GM10248 (cell line): ENCODE results near the gene PPARGC1A.

ENCODE experiments used
- CTCF ChIA-PET: fragments of 300-600 bp; sonication (Branson Sonifier 250); formaldehyde crosslinking; extraction: SDS; loops from one replicate; lab custom pipeline; 2021; ENCODE audit warnings: antibody characterized with exemption; lab: Yijun Ruan, JAX
- POLR2A ChIA-PET: fragments of 350-650 bp; sonication (Branson Sonifier 250); formaldehyde crosslinking; extraction: SDS; loops from one replicate; lab custom pipeline; 2020; ENCODE audit warnings: antibody characterized with exemption; lab: Yijun Ruan, JAX
- DNase-seq: peaks from one replicate; pipeline ENCODE4 v3.0.0; 2012; ENCODE audit errors: extremely low spot score
- TF ChIP-seq, protein P1 (sequence below): IDR thresholded peaks from 2 replicates; pipeline ENCODE4 v1.5.1; 2012; ENCODE audit warnings: mild to moderate bottlenecking, low read depth; ENCODE audit errors: extremely low read depth, missing control alignments, control extremely low read depth

PPARGC1A gene

DNA sequence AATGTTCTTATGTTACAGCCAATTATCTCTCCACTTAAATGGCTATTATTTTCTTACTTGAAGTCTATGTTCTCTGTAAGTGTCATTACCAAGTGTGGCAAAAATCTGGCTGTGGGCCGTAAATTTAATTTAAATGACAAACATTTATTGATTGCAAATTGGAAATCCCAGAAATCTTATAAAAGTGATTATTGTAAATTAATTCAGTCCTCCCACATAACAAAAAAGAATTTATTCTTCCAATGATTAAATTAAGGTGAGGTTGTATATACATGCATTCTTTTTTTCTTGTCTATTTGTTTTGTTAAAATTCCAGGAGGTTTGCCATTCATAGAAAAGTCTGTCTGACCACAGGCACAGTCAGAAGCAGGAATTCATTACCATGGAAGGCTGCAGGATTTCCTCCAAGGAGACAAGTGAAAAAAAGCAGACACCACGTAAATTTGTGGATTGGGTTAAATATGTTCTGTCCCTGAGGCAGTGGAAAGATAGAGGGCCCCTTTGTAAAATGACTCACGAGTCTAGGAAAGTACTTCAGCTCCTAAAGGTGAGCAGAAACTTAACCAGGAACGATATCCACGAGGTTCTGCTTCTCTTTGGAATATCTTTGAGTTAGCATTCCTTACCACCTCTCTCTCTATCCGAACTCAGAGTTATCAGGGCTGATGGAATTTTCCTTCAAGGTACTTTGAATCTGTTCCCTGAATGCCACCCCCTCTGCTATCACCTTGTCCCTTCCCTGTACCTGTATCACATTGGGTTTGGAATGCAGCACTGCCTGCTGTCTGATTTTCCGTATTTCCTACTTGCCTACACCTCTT lies 10.7 kb downstream of the PPARGC1A start:
- TF ChIP-seq, protein P1, sequence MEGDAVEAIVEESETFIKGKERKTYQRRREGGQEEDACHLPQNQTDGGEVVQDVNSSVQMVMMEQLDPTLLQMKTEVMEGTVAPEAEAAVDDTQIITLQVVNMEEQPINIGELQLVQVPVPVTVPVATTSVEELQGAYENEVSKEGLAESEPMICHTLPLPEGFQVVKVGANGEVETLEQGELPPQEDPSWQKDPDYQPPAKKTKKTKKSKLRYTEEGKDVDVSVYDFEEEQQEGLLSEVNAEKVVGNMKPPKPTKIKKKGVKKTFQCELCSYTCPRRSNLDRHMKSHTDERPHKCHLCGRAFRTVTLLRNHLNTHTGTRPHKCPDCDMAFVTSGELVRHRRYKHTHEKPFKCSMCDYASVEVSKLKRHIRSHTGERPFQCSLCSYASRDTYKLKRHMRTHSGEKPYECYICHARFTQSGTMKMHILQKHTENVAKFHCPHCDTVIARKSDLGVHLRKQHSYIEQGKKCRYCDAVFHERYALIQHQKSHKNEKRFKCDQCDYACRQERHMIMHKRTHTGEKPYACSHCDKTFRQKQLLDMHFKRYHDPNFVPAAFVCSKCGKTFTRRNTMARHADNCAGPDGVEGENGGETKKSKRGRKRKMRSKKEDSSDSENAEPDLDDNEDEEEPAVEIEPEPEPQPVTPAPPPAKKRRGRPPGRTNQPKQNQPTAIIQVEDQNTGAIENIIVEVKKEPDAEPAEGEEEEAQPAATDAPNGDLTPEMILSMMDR, result no peak
- DNase-seq, result no peak
- ChIA-PET CTCF (interaction anchor here (1.6 kb wide), 1 partner anchor 11 kb away, joined by 5 read pairs; the partner anchor contains the start of gene PPARGC1A), POLR2A (no interaction called here)

DNA sequence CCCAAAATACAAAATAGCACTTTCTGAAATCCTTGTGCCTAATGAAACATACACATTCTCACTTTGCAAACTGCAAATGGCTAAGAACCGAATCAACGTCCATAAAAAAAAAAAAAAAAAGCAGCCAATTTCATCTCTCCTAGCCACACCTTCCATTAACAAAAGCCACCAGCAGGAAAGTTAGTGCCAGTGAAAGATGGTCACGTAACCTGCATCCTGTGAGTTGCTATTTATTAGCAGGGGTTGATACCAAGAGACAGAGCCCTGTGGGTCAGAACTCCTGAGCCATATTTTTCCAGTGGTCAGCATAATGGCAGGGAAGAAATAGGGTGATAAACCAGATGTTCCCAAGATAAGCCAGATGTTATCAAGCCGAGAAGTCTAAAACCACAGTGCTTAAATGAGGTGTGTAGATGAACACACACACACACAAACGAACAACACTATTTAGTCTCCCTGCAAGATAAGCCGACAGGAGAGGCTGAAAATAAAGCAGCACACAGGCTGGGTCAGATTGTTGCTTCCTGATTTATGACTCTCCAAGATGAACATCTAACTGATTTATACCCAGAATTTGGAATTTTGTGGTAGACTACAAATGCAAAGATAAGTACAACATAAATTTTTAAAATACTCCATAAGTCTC lies 11.5 kb downstream of the PPARGC1A start:
- TF ChIP-seq, protein P1, result no peak
- CTCF ChIA-PET, result no interaction called here
- no peak for DNase-seq
- POLR2A ChIA-PET, result no interaction called here

DNA sequence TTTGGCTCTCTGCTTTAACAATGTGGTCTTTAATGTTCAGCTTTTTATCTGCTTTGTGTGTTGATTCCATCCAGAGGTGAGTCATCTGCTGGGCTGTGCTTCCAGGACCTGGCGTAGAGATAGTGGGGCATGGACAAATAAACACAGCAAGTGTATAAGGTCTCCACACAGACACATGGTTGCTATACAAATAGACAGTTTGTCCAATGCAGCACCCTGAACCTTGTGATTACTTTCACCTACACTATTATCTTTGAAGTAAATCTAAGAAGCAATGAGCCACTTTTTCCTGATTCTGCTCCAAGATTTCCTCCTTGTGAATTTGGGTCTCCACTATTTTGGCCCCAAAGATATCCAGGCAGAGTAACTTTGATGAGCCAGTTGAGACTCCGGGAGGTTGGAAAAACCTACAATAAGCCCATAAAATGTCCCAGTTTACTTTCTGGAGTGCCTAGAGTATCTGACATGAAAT lies 12.1 kb downstream of the PPARGC1A start:
- DNase-seq, result no peak
- CTCF ChIA-PET, result no interaction called here
- POLR2A ChIA-PET, result no interaction called here
- TF ChIP-seq, protein P1, result no peak

DNA sequence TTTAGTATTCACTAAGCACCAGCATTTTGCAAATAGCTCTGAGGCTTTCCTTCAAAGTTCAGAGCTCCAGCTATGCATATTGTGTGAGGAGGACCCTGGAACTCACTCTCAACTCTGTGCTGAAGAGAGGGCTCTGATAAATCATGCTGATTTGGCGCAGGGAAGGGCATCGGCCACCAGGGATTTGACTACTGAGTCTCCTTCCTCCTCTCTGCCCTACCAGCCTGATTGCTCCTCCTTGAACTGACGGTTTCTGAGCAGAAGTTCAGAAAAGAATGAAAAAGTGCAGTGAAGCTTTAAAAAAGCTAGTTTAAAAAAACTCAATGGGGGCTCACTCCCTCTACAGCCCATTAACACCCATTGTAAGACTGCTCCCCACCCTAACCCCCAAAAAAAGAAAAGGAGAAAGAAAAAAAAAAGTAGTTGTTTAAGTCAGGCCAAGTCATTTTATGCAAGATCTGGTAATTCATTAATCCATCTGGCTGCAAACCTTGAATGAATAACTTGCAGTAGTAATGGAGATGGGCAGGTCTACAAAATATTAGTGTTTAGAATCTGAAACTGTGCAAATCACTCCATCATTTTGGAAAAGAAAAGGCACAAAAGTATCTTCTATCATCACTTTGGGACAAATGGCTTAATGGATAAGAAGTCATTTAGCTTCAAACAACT lies 13.3 kb downstream of the PPARGC1A start:
- POLR2A ChIA-PET, result no interaction called here
- CTCF ChIA-PET, result interaction anchor here (0.7 kb wide), 1 partner anchor 18 kb away, joined by 3 read pairs; no protein-coding TSS in a partner anchor
- TF ChIP-seq, protein P1, result no peak
- DNase-seq, result no peak

DNA sequence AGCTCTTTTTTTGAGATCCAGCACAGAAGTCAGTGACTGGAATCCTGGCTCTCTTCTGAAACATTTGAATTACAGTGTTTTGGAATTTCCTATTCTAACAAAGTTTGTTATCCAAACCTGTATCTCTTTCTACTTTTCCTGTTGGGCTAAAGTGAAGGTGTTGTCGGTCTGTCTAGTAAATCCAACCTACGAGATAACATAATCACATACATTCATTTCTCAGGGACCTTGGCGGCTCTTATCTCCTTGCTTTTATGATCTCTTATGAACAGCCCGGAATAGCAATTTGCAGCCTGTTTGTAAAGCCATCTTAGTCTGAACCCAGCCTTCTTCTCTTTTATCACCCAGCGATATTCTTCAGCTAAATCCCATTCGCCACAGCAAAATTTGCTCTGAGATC lies 14.5 kb downstream of the PPARGC1A start:
- ChIA-PET POLR2A (no interaction called here), CTCF (interaction anchor here (0.7 kb wide), 1 partner anchor 14 kb away, joined by 3 read pairs; the partner anchor contains the start of gene PPARGC1A)
- TF ChIP-seq, protein P1, result no peak
- DNase-seq, result no peak

DNA sequence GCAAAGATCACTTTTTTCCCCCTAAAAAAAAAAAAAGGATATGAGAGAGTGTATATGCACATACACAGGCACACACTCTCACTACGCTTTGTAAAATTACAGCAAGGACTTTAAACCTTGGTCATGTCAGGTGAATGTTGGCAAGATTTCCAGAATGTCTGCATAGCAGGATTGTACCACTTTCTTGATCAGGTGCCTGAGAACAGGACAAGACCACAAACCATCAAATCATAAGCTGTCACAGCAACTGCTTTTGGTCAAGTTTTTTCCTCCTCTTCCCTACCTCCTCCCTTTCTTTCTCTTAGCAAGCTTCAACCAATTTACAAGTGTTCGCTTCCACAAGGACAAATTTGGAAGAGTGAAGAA lies 15.3 kb downstream of the PPARGC1A start:
- ChIA-PET POLR2A (no interaction called here), CTCF (interaction anchor here (1.5 kb wide), 1 partner anchor 15 kb away, joined by 5 read pairs; the partner anchor contains the start of gene PPARGC1A)
- no peak for DNase-seq
- TF ChIP-seq, protein P1, result no peak
